ENCODE results near the gene GJC3.
"Not testable (repeated sequence)": the region's sequence is repeated elsewhere in the genome, so short reads cannot be mapped to it uniquely, and the experiment has no call there.

The GJC3 gene

GRCh38 chr7:99928188-99928587 lies 1.2 kb downstream of the GJC3 start:
- no peak for DNase-seq

- DNase-seq: no peak
Observed at GRCh38 chr7:99927536-99927935, 1.9 kb downstream of the GJC3 start.

- no peak for DNase-seq
Observed at GRCh38 chr7:99926321-99926720, 3.1 kb downstream of the GJC3 start.

GRCh38 chr7:99923200-99923599 lies 6.2 kb downstream of the GJC3 start:
- no peak for DNase-seq

GRCh38 chr7:99920149-99920548 lies 9.3 kb downstream of the GJC3 start:
- DNase-seq: no peak

GRCh38 chr7:99919814-99920112 lies 9.7 kb downstream of the GJC3 start:
- no peak for DNase-seq

- peak; percentile 68 for DNase-seq
Observed at GRCh38 chr7:99918959-99919813, 10.2 kb downstream of the GJC3 start, which contains the start of gene TRIM4. TRIM4 (minus strand) TSS chr7:99919530; CDS start chr7:99919401, 129 bp downstream.

GRCh38 chr7:99910976-99911375 lies 18.4 kb downstream of the GJC3 start:
- DNase-seq: no peak

GRCh38 chr7:99901581-99901980 lies 27.8 kb downstream of the GJC3 start:
- DNase-seq: no peak

GRCh38 chr7:99899830-99900519 lies 29.4 kb downstream of the GJC3 start:
- DNase-seq: no peak

- no peak for DNase-seq
Observed at GRCh38 chr7:99898836-99899235, 30.6 kb downstream of the GJC3 start.

GRCh38 chr7:99898023-99898357 lies 31.4 kb downstream of the GJC3 start:
- no peak for DNase-seq

- DNase-seq: no peak
Observed at GRCh38 chr7:99897322-99898022, 31.9 kb downstream of the GJC3 start.

- DNase-seq: no peak
Observed at GRCh38 chr7:99894738-99895137, 34.7 kb downstream of the GJC3 start.

- DNase-seq: no peak
Observed at GRCh38 chr7:99893280-99893679, 36.1 kb downstream of the GJC3 start.

- not testable (repeated sequence) for DNase-seq
Observed at GRCh38 chr7:99890348-99890747, 39.1 kb downstream of the GJC3 start.

GRCh38 chr7:99888366-99888765 lies 41.1 kb downstream of the GJC3 start:
- not testable (repeated sequence) for DNase-seq

GRCh38 chr7:99881370-99881769 lies 48.0 kb downstream of the GJC3 start:
- DNase-seq: no peak

GRCh38 chr7:99876933-99877332 lies 52.5 kb downstream of the GJC3 start, which contains the start of gene OR2AE1:
OR2AE1 (minus strand) TSS chr7:99877033; CDS start chr7:99877033, 0 bp downstream.
- no peak for DNase-seq

- DNase-seq: no peak
Observed at GRCh38 chr7:99876491-99876890, 52.9 kb downstream of the GJC3 start.
